ENCODE results near the gene NFIB.

NFIB gene

DNA sequence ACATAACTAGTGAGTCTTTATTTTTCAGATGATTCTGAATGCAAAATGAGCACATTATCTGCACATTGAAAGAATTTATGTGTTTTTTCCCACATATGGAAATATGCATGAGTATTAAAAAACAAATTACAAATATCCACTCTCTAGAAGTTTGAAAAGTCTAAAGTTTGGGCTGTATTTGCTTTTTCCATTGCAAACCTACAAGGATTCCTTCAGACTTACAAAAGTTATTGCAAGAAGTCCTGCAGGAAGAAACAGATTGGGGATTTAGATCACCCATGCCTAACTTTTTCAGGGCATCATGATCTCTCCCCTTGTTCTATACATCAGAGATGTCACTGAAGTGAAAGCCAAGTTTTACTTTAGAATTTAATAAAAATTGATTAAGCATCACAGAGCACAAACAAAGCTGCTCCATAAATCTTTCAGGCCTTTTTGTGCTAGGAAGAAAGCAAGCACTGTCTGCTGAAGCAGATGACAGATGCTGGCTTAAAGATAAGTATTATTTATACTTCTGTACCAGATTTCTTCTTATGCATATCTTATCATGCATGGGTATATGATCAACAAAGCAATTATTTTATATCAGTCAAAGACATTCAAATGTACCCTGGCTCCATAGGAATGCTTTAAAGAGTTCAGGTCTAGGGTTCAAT lies 71.7 kb downstream of the NFIB start:
- H3K27ac ChIP-seq (ENCODE audit: low read depth, low read length, severe bottlenecking), result no peak overlapping the region
- H3K9me3 ChIP-seq (ENCODE audit: control insufficient read depth, low read length), result no peaks in the 10 kb centered on the region
- H3K4me1 ChIP-seq (ENCODE audit: control insufficient read depth, insufficient read depth, low read length, poor library complexity, severe bottlenecking), result peaks cover 9% of the 10 kb centered on the region
- H3K4me3 ChIP-seq (ENCODE audit: extremely low read depth, insufficient read depth, low read length, poor library complexity, severe bottlenecking), result no peak overlapping the region
- H3K36me3 ChIP-seq (ENCODE audit: control insufficient read depth, insufficient read depth, low read length), result no peaks in the 10 kb centered on the region

DNA sequence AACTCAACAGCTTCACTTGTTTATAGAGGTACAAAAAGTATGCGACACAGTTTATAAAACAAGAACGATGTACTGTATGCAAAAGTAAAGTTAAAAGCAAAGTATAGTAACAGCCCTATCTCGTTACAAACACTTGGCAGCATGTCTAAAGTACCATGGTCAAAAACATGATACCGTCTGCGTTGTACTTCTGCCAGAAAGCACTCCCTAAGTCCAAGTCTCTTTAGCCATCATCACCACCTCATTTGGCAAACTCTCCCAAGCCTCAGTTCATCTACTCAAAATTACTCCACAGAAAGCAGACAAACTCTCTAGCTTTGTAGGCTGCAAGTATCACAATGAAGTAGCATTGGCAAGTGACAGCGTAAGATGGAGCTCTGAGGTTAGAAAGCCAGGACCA lies 73.4 kb downstream of the NFIB start:
- H3K9me3 ChIP-seq (ENCODE audit: control insufficient read depth, low read length), result no peaks in the 10 kb centered on the region
- WGBS, 2 experiments (ENCODE audit: insufficient coverage in 2 of 2), result 90 to 91% methylated on average over 4 to 5 of the region's 6 CpGs
- no peak overlapping the region for H3K4me3 ChIP-seq (ENCODE audit: extremely low read depth, insufficient read depth, low read length, poor library complexity, severe bottlenecking)
- H3K4me1 ChIP-seq (ENCODE audit: control insufficient read depth, insufficient read depth, low read length, poor library complexity, severe bottlenecking), result peaks cover 9% of the 10 kb centered on the region
- H3K36me3 ChIP-seq (ENCODE audit: control insufficient read depth, insufficient read depth, low read length), result no peaks in the 10 kb centered on the region
- no peak overlapping the region for H3K27ac ChIP-seq (ENCODE audit: low read depth, low read length, severe bottlenecking)

DNA sequence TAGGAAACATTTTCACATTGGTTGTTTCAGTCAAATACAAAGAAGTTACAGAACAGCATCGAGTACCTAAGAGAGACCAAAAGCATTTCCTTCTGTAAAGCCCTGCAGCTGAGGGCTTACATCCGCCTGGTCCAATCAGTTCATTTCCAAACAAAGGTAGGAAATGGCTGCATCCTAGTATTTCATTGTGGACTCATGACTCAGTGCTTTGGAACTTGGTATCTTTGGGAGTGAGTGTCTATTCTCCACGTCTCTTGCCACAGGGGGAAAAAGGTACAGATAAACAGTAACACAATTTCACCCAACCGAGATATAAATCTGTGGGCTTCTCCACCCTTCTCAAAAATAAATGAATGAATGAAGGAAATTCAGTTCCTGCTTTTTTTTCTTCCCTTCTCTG lies 75.4 kb downstream of the NFIB start:
- no peaks in the 10 kb centered on the region for H3K36me3 ChIP-seq (ENCODE audit: control insufficient read depth, insufficient read depth, low read length)
- peaks cover 9% of the 10 kb centered on the region for H3K4me1 ChIP-seq (ENCODE audit: control insufficient read depth, insufficient read depth, low read length, poor library complexity, severe bottlenecking)
- WGBS, 2 experiments (ENCODE audit: insufficient coverage in 2 of 2), result 17 to 43% methylated on average over 1 to 2 of the region's 4 CpGs
- H3K27ac ChIP-seq (ENCODE audit: low read depth, low read length, severe bottlenecking), result peak overlapping the region; percentile 77
- H3K9me3 ChIP-seq (ENCODE audit: control insufficient read depth, low read length), result no peaks in the 10 kb centered on the region
- H3K4me3 ChIP-seq (ENCODE audit: extremely low read depth, insufficient read depth, low read length, poor library complexity, severe bottlenecking), result no peak overlapping the region

DNA sequence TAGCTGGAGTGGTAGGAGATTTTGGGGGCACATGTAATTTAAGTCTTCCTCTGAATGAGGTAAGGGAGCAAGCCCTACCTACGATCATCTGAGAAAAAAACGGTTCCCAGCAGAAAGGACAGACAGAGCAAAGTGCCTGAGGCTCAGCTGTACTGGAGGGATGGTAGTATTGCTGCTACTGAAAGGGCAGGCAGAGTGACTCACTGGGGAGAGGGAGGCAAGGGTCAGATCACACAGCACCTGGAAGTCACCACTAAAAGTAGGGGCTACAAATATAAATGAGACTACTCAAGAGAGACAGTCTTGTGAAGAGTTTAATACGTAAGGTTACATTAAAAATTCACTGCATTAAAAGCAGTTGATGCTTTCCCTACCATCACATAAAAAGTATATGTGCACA lies 75.9 kb downstream of the NFIB start:
- Histone ChIP-seq H3K27ac (ENCODE audit: low read depth, low read length, severe bottlenecking) (peak overlapping the region; percentile 77), H3K4me1 (ENCODE audit: control insufficient read depth, insufficient read depth, low read length, poor library complexity, severe bottlenecking) (peaks cover 9% of the 10 kb centered on the region), H3K9me3 (ENCODE audit: control insufficient read depth, low read length) (no peaks in the 10 kb centered on the region), H3K4me3 (ENCODE audit: extremely low read depth, insufficient read depth, low read length, poor library complexity, severe bottlenecking) (no peak overlapping the region), H3K36me3 (ENCODE audit: control insufficient read depth, insufficient read depth, low read length) (no peaks in the 10 kb centered on the region)
- 20 to 50% methylated on average over 2 of the region's 3 CpGs for WGBS, 2 experiments (ENCODE audit: insufficient coverage in 2 of 2)

DNA sequence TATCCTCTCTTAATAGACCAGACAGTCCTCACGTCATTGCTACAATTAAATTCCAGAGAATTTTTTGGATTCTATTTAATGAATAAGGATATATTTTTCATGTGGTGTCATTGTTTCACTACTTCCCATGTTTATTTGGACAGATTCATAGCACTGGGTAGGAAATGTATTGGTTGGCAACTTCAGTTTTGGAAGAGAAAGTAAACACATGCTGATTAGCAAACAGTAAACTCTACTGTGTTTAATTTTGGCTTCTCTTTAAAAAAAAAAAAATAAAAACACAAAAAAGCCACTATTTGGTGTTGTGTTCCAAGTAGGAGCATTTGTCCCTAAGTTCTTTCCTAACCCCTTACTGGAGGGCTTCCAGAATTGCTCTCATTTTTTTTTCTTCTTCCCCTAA lies 77.3 kb downstream of the NFIB start:
- no peaks in the 10 kb centered on the region for H3K9me3 ChIP-seq (ENCODE audit: control insufficient read depth, low read length)
- no CpG with 5 or more reads among the region's 1 CpG for WGBS, 2 experiments (ENCODE audit: insufficient coverage in 2 of 2)
- H3K27ac ChIP-seq (ENCODE audit: low read depth, low read length, severe bottlenecking), result no peak overlapping the region
- H3K4me1 ChIP-seq (ENCODE audit: control insufficient read depth, insufficient read depth, low read length, poor library complexity, severe bottlenecking), result peaks cover 9% of the 10 kb centered on the region
- H3K4me3 ChIP-seq (ENCODE audit: extremely low read depth, insufficient read depth, low read length, poor library complexity, severe bottlenecking), result no peak overlapping the region
- no peaks in the 10 kb centered on the region for H3K36me3 ChIP-seq (ENCODE audit: control insufficient read depth, insufficient read depth, low read length)

DNA sequence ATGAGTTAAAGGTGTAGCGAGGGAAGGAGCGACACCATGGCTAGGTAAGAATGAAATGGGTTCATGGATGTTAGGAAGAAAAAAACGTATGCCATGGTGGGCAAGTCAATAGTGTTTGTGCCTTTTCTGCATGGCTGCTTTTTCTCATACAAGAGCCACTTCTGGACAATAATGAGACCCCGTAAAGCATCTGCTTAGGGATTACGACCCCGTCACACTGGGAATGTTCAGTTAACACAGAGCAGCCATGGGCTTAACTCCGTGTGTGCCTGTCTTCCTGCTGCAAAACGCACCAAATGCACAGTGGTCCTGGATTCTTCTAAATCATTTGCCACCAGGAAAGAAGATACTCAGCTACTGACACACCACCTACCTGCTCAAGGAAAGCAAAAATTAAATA lies 81.8 kb downstream of the NFIB start:
- Histone ChIP-seq H3K4me3 (ENCODE audit: extremely low read depth, insufficient read depth, low read length, poor library complexity, severe bottlenecking) (no peak overlapping the region), H3K36me3 (ENCODE audit: control insufficient read depth, insufficient read depth, low read length) (no peaks in the 10 kb centered on the region), H3K9me3 (ENCODE audit: control insufficient read depth, low read length) (no peaks in the 10 kb centered on the region), H3K4me1 (ENCODE audit: control insufficient read depth, insufficient read depth, low read length, poor library complexity, severe bottlenecking) (no peaks in the 10 kb centered on the region), H3K27ac (ENCODE audit: low read depth, low read length, severe bottlenecking) (no peak overlapping the region)
- 68 to 78% methylated on average over 6 to 8 of the region's 8 CpGs for WGBS, 2 experiments (ENCODE audit: insufficient coverage in 2 of 2)

DNA sequence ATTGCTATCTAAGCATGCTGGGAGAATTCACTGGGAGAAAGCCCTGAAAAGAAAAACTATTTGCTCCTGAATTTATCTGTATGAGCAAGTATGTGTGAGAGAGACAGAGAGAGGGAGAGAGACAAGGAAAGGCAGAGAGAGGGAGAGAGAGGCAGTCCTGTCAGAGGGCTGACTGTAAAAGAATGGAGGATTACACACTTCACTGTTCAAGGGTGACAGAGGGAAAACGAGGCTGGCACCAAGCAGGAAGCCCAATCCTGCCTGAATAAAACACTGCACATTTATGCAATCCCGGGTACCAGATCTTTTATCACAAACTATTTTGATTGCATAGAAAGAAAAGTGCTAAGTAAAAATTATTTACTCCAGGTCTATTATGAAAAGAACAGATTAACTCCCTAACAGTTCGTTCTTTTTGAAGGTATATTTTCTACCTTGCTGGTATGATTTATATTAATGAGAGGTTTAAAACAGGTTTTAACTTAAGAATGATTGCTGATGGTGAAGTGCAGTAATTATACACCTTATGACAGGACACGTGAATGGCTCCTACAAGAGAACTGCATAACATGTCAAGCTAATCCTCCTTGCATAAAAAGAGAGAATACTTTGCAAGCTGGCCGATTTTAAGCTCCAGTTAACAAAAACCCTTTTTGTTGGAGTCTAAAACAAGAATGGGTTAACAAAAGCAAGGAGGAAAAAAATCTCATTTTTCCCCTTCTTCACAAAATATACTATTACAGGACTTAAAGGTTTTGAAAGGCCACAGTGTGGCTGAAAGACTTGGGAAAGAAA lies 82.5 kb downstream of the NFIB start:
- Histone ChIP-seq H3K4me3 (ENCODE audit: extremely low read depth, insufficient read depth, low read length, poor library complexity, severe bottlenecking) (no peak overlapping the region), H3K36me3 (ENCODE audit: control insufficient read depth, insufficient read depth, low read length) (no peaks in the 10 kb centered on the region), H3K27ac (ENCODE audit: low read depth, low read length, severe bottlenecking) (no peak overlapping the region), H3K4me1 (ENCODE audit: control insufficient read depth, insufficient read depth, low read length, poor library complexity, severe bottlenecking) (no peaks in the 10 kb centered on the region), H3K9me3 (ENCODE audit: control insufficient read depth, low read length) (no peaks in the 10 kb centered on the region)
- 60% methylated on average over 1 of the region's 5 CpGs; no CpG with 5 or more reads in 1 of the 2 experiments for WGBS, 2 experiments (ENCODE audit: insufficient coverage in 2 of 2)

DNA sequence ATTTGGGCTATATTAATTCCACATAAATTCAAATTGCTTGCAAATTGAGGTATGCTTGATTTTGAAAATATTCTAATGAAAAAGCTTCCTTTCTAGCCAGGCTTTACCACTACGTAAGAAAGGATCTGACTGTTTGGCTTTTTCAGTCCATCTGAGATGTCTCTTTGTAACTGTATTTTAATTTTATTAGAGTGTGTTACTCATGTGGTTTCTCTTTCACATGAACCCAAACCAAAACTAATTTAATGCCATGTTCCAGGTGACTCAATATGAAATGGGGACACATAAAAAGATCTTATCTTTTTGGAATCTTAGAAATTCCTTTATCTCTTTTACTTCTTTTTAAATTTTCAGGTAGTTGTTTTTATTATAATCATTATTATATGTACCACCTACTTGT lies 85.3 kb downstream of the NFIB start:
- no CpG with 5 or more reads among the region's 1 CpG for WGBS, 2 experiments (ENCODE audit: insufficient coverage in 2 of 2)
- H3K4me1 ChIP-seq (ENCODE audit: control insufficient read depth, insufficient read depth, low read length, poor library complexity, severe bottlenecking), result no peaks in the 10 kb centered on the region

DNA sequence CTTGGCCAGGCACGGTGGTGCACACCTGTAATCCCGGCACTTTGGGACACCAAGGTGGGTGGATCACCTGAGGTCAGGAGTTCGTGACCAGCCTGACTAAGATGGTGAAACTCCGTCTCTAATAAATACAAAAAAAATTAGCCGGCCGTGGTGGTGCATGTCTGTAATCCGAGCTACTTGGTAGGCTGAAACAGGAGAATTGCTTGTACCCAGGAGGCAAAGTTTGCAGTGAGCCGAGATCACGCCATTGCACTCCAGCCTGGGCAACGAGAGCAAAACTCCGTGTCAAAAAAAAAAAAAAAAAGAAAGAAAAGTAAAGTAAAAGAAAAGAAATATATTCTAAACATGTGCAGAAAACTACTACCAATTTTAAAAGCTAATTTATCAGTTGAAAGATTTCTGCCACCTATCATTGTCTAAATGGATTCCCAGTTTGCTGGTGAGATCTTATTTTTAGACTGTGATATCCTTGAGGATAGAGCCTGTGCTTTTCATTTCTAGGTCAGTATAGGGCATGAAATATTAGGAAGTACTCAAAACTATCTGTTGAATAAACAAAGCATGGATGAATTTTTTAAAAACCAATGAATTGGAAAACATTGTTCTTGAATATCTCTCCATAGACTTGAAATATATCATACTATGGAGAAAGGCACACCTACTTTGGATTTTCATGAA lies 86.9 kb downstream of the NFIB start:
- no peaks in the 10 kb centered on the region for H3K4me1 ChIP-seq (ENCODE audit: control insufficient read depth, insufficient read depth, low read length, poor library complexity, severe bottlenecking)
- H3K9me3 ChIP-seq (ENCODE audit: control insufficient read depth, low read length), result no peaks in the 10 kb centered on the region
- no peak overlapping the region for H3K27ac ChIP-seq (ENCODE audit: low read depth, low read length, severe bottlenecking)
- WGBS, 2 experiments (ENCODE audit: insufficient coverage in 2 of 2), result 72 to 90% methylated on average over 5 to 7 of the region's 11 CpGs
- no peak overlapping the region for H3K4me3 ChIP-seq (ENCODE audit: extremely low read depth, insufficient read depth, low read length, poor library complexity, severe bottlenecking)
- no peaks in the 10 kb centered on the region for H3K36me3 ChIP-seq (ENCODE audit: control insufficient read depth, insufficient read depth, low read length)

More for the DNA sequence above, 85.3 kb downstream of the NFIB start:
- Histone ChIP-seq H3K36me3 (ENCODE audit: control insufficient read depth, insufficient read depth, low read length) (no peaks in the 10 kb centered on the region), H3K27ac (ENCODE audit: low read depth, low read length, severe bottlenecking) (no peak overlapping the region), H3K4me3 (ENCODE audit: extremely low read depth, insufficient read depth, low read length, poor library complexity, severe bottlenecking) (no peak overlapping the region), H3K9me3 (ENCODE audit: control insufficient read depth, low read length) (no peaks in the 10 kb centered on the region)

DNA sequence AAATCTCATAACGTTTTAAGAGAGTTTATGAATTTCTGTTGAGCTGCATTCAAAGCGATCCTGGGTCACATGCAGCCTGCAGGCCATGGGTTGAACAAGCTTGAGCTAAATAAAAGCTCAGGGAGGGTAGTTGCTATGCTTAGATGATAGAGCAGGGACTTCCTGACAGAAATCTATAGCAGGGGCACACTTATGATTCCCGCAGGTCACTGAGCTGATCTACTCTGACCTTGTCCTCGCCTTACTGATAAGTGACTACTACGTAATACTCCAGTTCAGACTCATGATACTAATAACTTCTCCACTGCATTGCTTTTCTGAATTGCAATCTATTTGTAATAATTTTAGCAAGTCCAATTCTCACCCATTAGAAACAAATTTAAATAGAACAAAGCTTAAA lies 90.9 kb downstream of the NFIB start:
- no peaks in the 10 kb centered on the region for H3K9me3 ChIP-seq (ENCODE audit: control insufficient read depth, low read length)
- H3K4me1 ChIP-seq (ENCODE audit: control insufficient read depth, insufficient read depth, low read length, poor library complexity, severe bottlenecking), result no peaks in the 10 kb centered on the region
- WGBS, 2 experiments (ENCODE audit: insufficient coverage in 2 of 2), result 87 to 96% methylated on average over 5 of the region's 5 CpGs
- H3K27ac ChIP-seq (ENCODE audit: low read depth, low read length, severe bottlenecking), result no peak overlapping the region
- H3K4me3 ChIP-seq (ENCODE audit: extremely low read depth, insufficient read depth, low read length, poor library complexity, severe bottlenecking), result no peak overlapping the region
- H3K36me3 ChIP-seq (ENCODE audit: control insufficient read depth, insufficient read depth, low read length), result no peaks in the 10 kb centered on the region

All from mesodermal cell (in vitro differentiated cells).